Stimulated activated CD8-positive, alpha-beta memory T cell treated with anti-CD3 and anti-CD28 coated beads, Interleukin-4, amount 100 ng/mL, for 4 hours (primary cell): ENCODE data around the gene SORCS3.

Experiments used
- DNase-seq, 2 donors: peaks; one replicate each; pipeline ENCODE4 v3.0.0-alpha.2; 2020; ENCODE audit warnings: low read depth in 2 of 2, low spot score in 1 of 2

SORCS3 gene

GRCh38 chr10:105247831-105248499 is 606.9 kb downstream of the SORCS3 start:
- no peak for DNase-seq

- no peak for DNase-seq
Observed at GRCh38 chr10:105252911-105253310, 611.8 kb downstream of the SORCS3 start.

GRCh38 chr10:105253515-105254212 is 612.6 kb downstream of the SORCS3 start:
- DNase-seq = no peak

GRCh38 chr10:105258036-105258673 is 617.1 kb downstream of the SORCS3 start:
- no peak for DNase-seq

- DNase-seq = no peak
Observed at GRCh38 chr10:105258674-105259065, 617.6 kb downstream of the SORCS3 start.

GRCh38 chr10:105259201-105259600 is 618.1 kb downstream of the SORCS3 start:
- no peak for DNase-seq

GRCh38 chr10:105262666-105263065 is 621.6 kb downstream of the SORCS3 start:
- DNase-seq = no peak

GRCh38 chr10:105266966-105267539 is 626.0 kb downstream of the SORCS3 start:
- DNase-seq = no peak

- DNase-seq = no peak
Observed at GRCh38 chr10:105268961-105269360, 627.9 kb downstream of the SORCS3 start.

GRCh38 chr10:105269689-105270088 is 628.6 kb downstream of the SORCS3 start:
- no peak for DNase-seq

- DNase-seq = no peak
Observed at GRCh38 chr10:105274556-105275070, 633.5 kb downstream of the SORCS3 start.

GRCh38 chr10:105278439-105278838 is 637.3 kb downstream of the SORCS3 start:
- DNase-seq = no peak

GRCh38 chr10:105279101-105279500 is 638.0 kb downstream of the SORCS3 start:
- DNase-seq = no peak

GRCh38 chr10:105280895-105281294 is 639.8 kb downstream of the SORCS3 start:
- no peak for DNase-seq

GRCh38 chr10:105284476-105285215 is 643.6 kb downstream of the SORCS3 start:
- DNase-seq = no peak

- DNase-seq = no peak
Observed at GRCh38 chr10:105288026-105288425, 646.9 kb downstream of the SORCS3 start.

- DNase-seq = no peak
Observed at GRCh38 chr10:105288613-105289012, 647.5 kb downstream of the SORCS3 start.

- DNase-seq = no peak
Observed at GRCh38 chr10:105291571-105291970, 650.5 kb downstream of the SORCS3 start.

- no peak for DNase-seq
Observed at GRCh38 chr10:105292236-105292635, 651.1 kb downstream of the SORCS3 start.
